ENCODE data around the gene SLC6A12. TPM values are rescaled to one million over a fixed set of nuclear protein-coding genes. Genes with fewer than 3 reads are reported as not detected.

Gene SLC6A12
- total RNA-seq, 1 experiment from 2014 or later, result 2.1 TPM

GRCh38 chr12:223841-224240, 9.9 kb upstream of the SLC6A12 start:
- Histone ChIP-seq H3K9me3 (no peaks in the 10 kb centered on the region), H3K4me1 (no peaks in the 10 kb centered on the region), H3K4me3 (ENCODE audit: low read depth, low read length) (no peak overlapping the region), H3K36me3 (ENCODE audit: control insufficient read depth, insufficient read depth, low read length) (no peaks in the 10 kb centered on the region), H3K27me3 (replicated peaks; ENCODE audit: control insufficient read depth, insufficient read depth, low read length) (no peaks in the 10 kb centered on the region)
- Mint-ChIP-seq H3K27ac (ENCODE audit: unreplicated experiment) (no peak overlapping the region), H3K4me1 (ENCODE audit: low read depth, unreplicated experiment) (no peaks in the 10 kb centered on the region), H3K27me3 (ENCODE audit: insufficient read depth, unreplicated experiment) (peaks cover 13% of the 10 kb centered on the region), H3K36me3 (ENCODE audit: insufficient read depth, unreplicated experiment) (no peaks in the 10 kb centered on the region), H3K4me3 (ENCODE audit: unreplicated experiment) (no peak overlapping the region), H3K9me3 (ENCODE audit: unreplicated experiment) (no peaks in the 10 kb centered on the region)
- BruUV-seq (replicated peaks), result no TSS peak
- intact Hi-C loops (cut with micrococcal nuclease; ENCODE audit: unreplicated experiment), result no loop called here
- ChIA-PET POLR2A (no interaction called here), CTCF (interaction anchor here (1.4 kb wide), 1 partner anchor 24 kb away, joined by 3 read pairs; no protein-coding TSS in a partner anchor)
- TF ChIP-seq, protein P1, sequence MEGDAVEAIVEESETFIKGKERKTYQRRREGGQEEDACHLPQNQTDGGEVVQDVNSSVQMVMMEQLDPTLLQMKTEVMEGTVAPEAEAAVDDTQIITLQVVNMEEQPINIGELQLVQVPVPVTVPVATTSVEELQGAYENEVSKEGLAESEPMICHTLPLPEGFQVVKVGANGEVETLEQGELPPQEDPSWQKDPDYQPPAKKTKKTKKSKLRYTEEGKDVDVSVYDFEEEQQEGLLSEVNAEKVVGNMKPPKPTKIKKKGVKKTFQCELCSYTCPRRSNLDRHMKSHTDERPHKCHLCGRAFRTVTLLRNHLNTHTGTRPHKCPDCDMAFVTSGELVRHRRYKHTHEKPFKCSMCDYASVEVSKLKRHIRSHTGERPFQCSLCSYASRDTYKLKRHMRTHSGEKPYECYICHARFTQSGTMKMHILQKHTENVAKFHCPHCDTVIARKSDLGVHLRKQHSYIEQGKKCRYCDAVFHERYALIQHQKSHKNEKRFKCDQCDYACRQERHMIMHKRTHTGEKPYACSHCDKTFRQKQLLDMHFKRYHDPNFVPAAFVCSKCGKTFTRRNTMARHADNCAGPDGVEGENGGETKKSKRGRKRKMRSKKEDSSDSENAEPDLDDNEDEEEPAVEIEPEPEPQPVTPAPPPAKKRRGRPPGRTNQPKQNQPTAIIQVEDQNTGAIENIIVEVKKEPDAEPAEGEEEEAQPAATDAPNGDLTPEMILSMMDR (IDR thresholded peaks at IDR 0.05; ENCODE audit: insufficient read depth in 1 of 2, low read depth in 1 of 2, low read length in 1 of 2, severe bottlenecking in 1 of 2, unreplicated experiment in 1 of 2), result no peak
- no peak for DNase-seq

GRCh38 chr12:221736-222135, 7.8 kb upstream of the SLC6A12 start:
- no peaks in the 10 kb centered on the region for H3K9me3 Mint-ChIP-seq (ENCODE audit: unreplicated experiment)
- Histone ChIP-seq H3K9me3 (no peaks in the 10 kb centered on the region), H3K36me3 (ENCODE audit: control insufficient read depth, insufficient read depth, low read length) (no peaks in the 10 kb centered on the region), H3K4me1 (no peaks in the 10 kb centered on the region), H3K27me3 (replicated peaks; ENCODE audit: control insufficient read depth, insufficient read depth, low read length) (no peaks in the 10 kb centered on the region), H3K4me3 (ENCODE audit: low read depth, low read length) (no peak overlapping the region)
- no peak overlapping the region for H3K4me3 Mint-ChIP-seq (ENCODE audit: unreplicated experiment)
- CTCF ChIA-PET, result no interaction called here
- H3K4me1 Mint-ChIP-seq (ENCODE audit: low read depth, unreplicated experiment), result no peaks in the 10 kb centered on the region
- intact Hi-C loops (cut with micrococcal nuclease; ENCODE audit: unreplicated experiment), result no loop called here
- H3K27me3 Mint-ChIP-seq (ENCODE audit: insufficient read depth, unreplicated experiment), result peaks cover 5% of the 10 kb centered on the region
- DNase-seq, result no peak
- BruUV-seq (replicated peaks), result no TSS peak
- POLR2A ChIA-PET, result no interaction called here
- H3K36me3 Mint-ChIP-seq (ENCODE audit: insufficient read depth, unreplicated experiment), result no peaks in the 10 kb centered on the region
- H3K27ac Mint-ChIP-seq (ENCODE audit: unreplicated experiment), result no peak overlapping the region
- TF ChIP-seq, protein P1 (IDR thresholded peaks at IDR 0.05; ENCODE audit: insufficient read depth in 1 of 2, low read depth in 1 of 2, low read length in 1 of 2, severe bottlenecking in 1 of 2, unreplicated experiment in 1 of 2), result no peak

DNA sequence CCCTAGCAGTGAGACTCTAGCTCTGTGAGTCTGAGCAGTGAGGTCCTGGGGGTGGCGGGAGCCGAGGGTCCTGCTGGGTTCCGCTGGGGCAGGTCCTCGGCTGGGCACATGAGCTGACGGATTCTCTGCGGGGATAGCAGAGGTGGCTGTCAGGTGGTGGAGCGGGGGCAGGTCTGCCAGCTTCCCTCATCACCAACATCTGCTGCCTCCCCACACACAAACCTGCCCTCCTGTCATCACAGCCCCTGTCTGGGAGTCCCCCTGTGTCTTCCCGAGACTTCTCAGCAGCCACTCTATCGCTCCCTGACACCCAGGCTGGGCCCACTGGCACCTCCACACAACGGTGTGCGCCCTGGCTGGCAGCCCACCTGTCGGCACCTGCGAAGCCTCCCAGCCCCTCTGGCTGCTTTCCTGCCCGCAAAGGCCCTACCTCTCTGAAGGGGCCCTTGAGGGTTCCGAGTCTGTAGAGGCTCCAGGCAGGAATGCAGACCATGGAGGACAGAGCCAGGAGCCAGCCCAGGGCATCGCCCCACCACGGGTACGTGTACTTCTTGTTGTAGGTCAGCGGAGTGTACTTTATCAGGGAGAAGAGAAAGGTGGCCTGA, 7.1 kb upstream of the SLC6A12 start:
- no peaks in the 10 kb centered on the region for H3K36me3 ChIP-seq (ENCODE audit: control insufficient read depth, insufficient read depth, low read length)
- Mint-ChIP-seq H3K27ac (ENCODE audit: unreplicated experiment) (no peak overlapping the region), H3K9me3 (ENCODE audit: unreplicated experiment) (no peaks in the 10 kb centered on the region), H3K36me3 (ENCODE audit: insufficient read depth, unreplicated experiment) (no peaks in the 10 kb centered on the region), H3K27me3 (ENCODE audit: insufficient read depth, unreplicated experiment) (peaks cover 5% of the 10 kb centered on the region), H3K4me3 (ENCODE audit: unreplicated experiment) (no peak overlapping the region), H3K4me1 (ENCODE audit: low read depth, unreplicated experiment) (no peaks in the 10 kb centered on the region)
- no peak overlapping the region for H3K4me3 ChIP-seq (ENCODE audit: low read depth, low read length)
- H3K27me3 ChIP-seq (replicated peaks; ENCODE audit: control insufficient read depth, insufficient read depth, low read length), result no peaks in the 10 kb centered on the region
- no peaks in the 10 kb centered on the region for H3K4me1 ChIP-seq
- no TSS peak for BruUV-seq (replicated peaks)
- POLR2A ChIA-PET, result no interaction called here
- TF ChIP-seq, protein P1 (IDR thresholded peaks at IDR 0.05; ENCODE audit: insufficient read depth in 1 of 2, low read depth in 1 of 2, low read length in 1 of 2, severe bottlenecking in 1 of 2, unreplicated experiment in 1 of 2), result no peak
- CTCF ChIA-PET, result interaction anchor here (0.6 to 1.8 kb wide), 3 partner anchors 11 to 403 kb away, joined by 3 to 14 read pairs (median 3); no protein-coding TSS in a partner anchor
- intact Hi-C loops (cut with micrococcal nuclease; ENCODE audit: unreplicated experiment), result no loop called here
- DNase-seq, result no peak
- H3K9me3 ChIP-seq, result no peaks in the 10 kb centered on the region
